Measurements from ENCODE around the gene MTFMT. TPM values are rescaled to one million over a fixed set of nuclear protein-coding genes. Genes with fewer than 3 reads are reported as not detected.
"Not testable (repeated sequence)": the region's sequence is repeated elsewhere in the genome, so short reads cannot be mapped to it uniquely, and the experiment has no call there.

Gene MTFMT
- total RNA-seq, 4 donors from 2014 or later = 16.8 to 25.2 (median 22.4) TPM

GRCh38 chr15:65027593-65027992 lies 1.8 kb downstream of the MTFMT start:
- TF ChIP-seq CTCF (IDR thresholded peaks at IDR 0.05) = no peak
- ATAC-seq (ENCODE audit: low FRiP score) (no peak), DNase-seq (ENCODE audit: low spot score) (no peak)

- TF ChIP-seq CTCF (IDR thresholded peaks at IDR 0.05) = no peak
- ATAC-seq (ENCODE audit: low FRiP score) = no peak
- no peak for DNase-seq (ENCODE audit: low spot score)
These were observed 2.7 kb downstream of the MTFMT start for GRCh38 chr15:65026756-65027155.

GRCh38 chr15:65021488-65021887 lies 8.0 kb downstream of the MTFMT start:
- TF ChIP-seq CTCF (IDR thresholded peaks at IDR 0.05) = no peak
- no peak for ATAC-seq (ENCODE audit: low FRiP score)
- no peak for DNase-seq (ENCODE audit: low spot score)

- DNase-seq (ENCODE audit: low spot score) (no peak), ATAC-seq (ENCODE audit: low FRiP score) (no peak)
- TF ChIP-seq CTCF (IDR thresholded peaks at IDR 0.05) = no peak
These were observed 9.0 kb downstream of the MTFMT start for GRCh38 chr15:65020419-65020818.

- not testable (repeated sequence) for DNase-seq (ENCODE audit: low spot score); ATAC-seq (ENCODE audit: low FRiP score)
These were observed 18.2 kb downstream of the MTFMT start for GRCh38 chr15:65011198-65011597.

GRCh38 chr15:65008983-65009382 lies 20.5 kb downstream of the MTFMT start:
- no peak for TF ChIP-seq CTCF (IDR thresholded peaks at IDR 0.05)
- ATAC-seq (ENCODE audit: low FRiP score) (no peak), DNase-seq (ENCODE audit: low spot score) (no peak)

- no peak for TF ChIP-seq CTCF (IDR thresholded peaks at IDR 0.05)
- DNase-seq (ENCODE audit: low spot score) (no peak), ATAC-seq (ENCODE audit: low FRiP score) (no peak)
These were observed 22.6 kb downstream of the MTFMT start for GRCh38 chr15:65006876-65007275.

- TF ChIP-seq CTCF (IDR thresholded peaks at IDR 0.05) = no peak
- ATAC-seq (ENCODE audit: low FRiP score) (no peak), DNase-seq (ENCODE audit: low spot score) (no peak)
These were observed 24.4 kb downstream of the MTFMT start for GRCh38 chr15:65004993-65005392.
